ENCODE data around the gene RPP40.
"Not testable (repeated sequence)": the region's sequence is repeated elsewhere in the genome, so short reads cannot be mapped to it uniquely, and the experiment has no call there.

The RPP40 gene

GRCh38 chr6:5042436-5042835, 38.6 kb upstream of the RPP40 start:
- TF ChIP-seq CTCF (conservative IDR thresholded peaks at IDR 0.05), result no peak
- no peak overlapping the region for H3K27ac ChIP-seq

GRCh38 chr6:5041955-5042354, 38.1 kb upstream of the RPP40 start:
- no peak for TF ChIP-seq CTCF (conservative IDR thresholded peaks at IDR 0.05)
- H3K27ac ChIP-seq, result no peak overlapping the region

- no peak for TF ChIP-seq CTCF (conservative IDR thresholded peaks at IDR 0.05)
- no peak overlapping the region for H3K27ac ChIP-seq
Observed at GRCh38 chr6:5036269-5036668, 32.4 kb upstream of the RPP40 start.

GRCh38 chr6:5034736-5035135, 30.9 kb upstream of the RPP40 start:
- H3K27ac ChIP-seq, result peak overlapping the region; percentile 44
- no peak for TF ChIP-seq CTCF (conservative IDR thresholded peaks at IDR 0.05)

- no peak for TF ChIP-seq CTCF (conservative IDR thresholded peaks at IDR 0.05)
- peak overlapping the region; percentile 44 for H3K27ac ChIP-seq
Observed at GRCh38 chr6:5034328-5034727, 30.5 kb upstream of the RPP40 start.

- not testable (repeated sequence) for H3K27ac ChIP-seq
Observed at GRCh38 chr6:5033214-5033904, 29.5 kb upstream of the RPP40 start.

GRCh38 chr6:5032706-5033105, 28.9 kb upstream of the RPP40 start:
- not testable (repeated sequence) for H3K27ac ChIP-seq

GRCh38 chr6:5031150-5031549, 27.3 kb upstream of the RPP40 start:
- no peak overlapping the region for H3K27ac ChIP-seq
- TF ChIP-seq CTCF (conservative IDR thresholded peaks at IDR 0.05), result no peak
